CD4-positive, alpha-beta T cell (primary cell): ENCODE results near the gene MTUS2. TPM values are rescaled to one million over a fixed set of nuclear protein-coding genes. Genes with fewer than 3 reads are reported as not detected.

ENCODE experiments used
- ATAC-seq: fragments of 200-7000 bp; cut with Tn5 transposase; one replicate; pipeline ENCODE4 v1.10.0; 2022; ENCODE audit warnings: mild to moderate bottlenecking; ENCODE audit not compliant: poor library complexity
- CTCF ChIA-PET: fragments of 350-600 bp; sonication (Branson Sonifier 250); formaldehyde crosslinking; loops from one replicate; lab custom pipeline; 2021; ENCODE audit warnings: antibody characterized with exemption, inconsistent platforms; lab: Charles Lee
- POLR2A ChIA-PET: fragments of 350-600 bp; sonication (Branson Sonifier 250); formaldehyde crosslinking; loops from one replicate; lab custom pipeline; 2021; ENCODE audit warnings: antibody characterized with exemption, inconsistent platforms; lab: Charles Lee
- DNase-seq, 14 experiments: peaks; one replicate each; pipeline ENCODE4 v3.0.0-alpha.2; 2013 to 2020; ENCODE audit warnings: mixed read lengths in 2 of 14
- H3K27ac ChIP-seq, 2 donors: one replicate each; pipeline versions ENCODE4 v1.5.1 to v1.7.0; 2013; ENCODE audit warnings: low read length in 2 of 2, low read depth in 1 of 2, mild to moderate bottlenecking in 1 of 2
- H3K27me3 ChIP-seq, 2 experiments: 1 replicate in 1 of 2; 2 replicates in 1 of 2; pipeline versions ENCODE4 v1.6.1 to v1.7.0; 2013; ENCODE audit warnings: low read length in 2 of 2, control low read depth in 1 of 2, mild to moderate bottlenecking in 1 of 2, moderate library complexity in 1 of 2; ENCODE audit not compliant: insufficient read depth in 2 of 2, control insufficient read depth in 1 of 2
- H3K36me3 ChIP-seq: one replicate; pipeline ENCODE4 v1.6.1; 2013; ENCODE audit warnings: low read length, control low read depth; ENCODE audit not compliant: insufficient read depth
- H3K4me1 ChIP-seq: one replicate; pipeline ENCODE4 v1.6.1; 2013; ENCODE audit warnings: low read length, control low read depth; ENCODE audit not compliant: insufficient read depth
- H3K4me3 ChIP-seq: one replicate; pipeline ENCODE4 v1.5.1; 2013; ENCODE audit warnings: mild to moderate bottlenecking, low read length, moderate library complexity
- H3K9me3 ChIP-seq, 2 experiments: 1 replicate in 1 of 2; 2 replicates in 1 of 2; pipeline versions ENCODE4 v1.6.1 to v1.7.0; 2013; ENCODE audit warnings: low read length in 2 of 2, mild to moderate bottlenecking in 2 of 2, control low read depth in 1 of 2, moderate library complexity in 1 of 2; ENCODE audit not compliant: control insufficient read depth in 1 of 2, insufficient read depth in 1 of 2
- H3K27ac Mint-ChIP-seq: one replicate; pipeline ENCODE4 v1.8.0; 2020; ENCODE audit warnings: mixed read lengths
- H3K27me3 Mint-ChIP-seq: one replicate; pipeline ENCODE4 v1.8.0; 2021; ENCODE audit warnings: mixed read lengths
- H3K36me3 Mint-ChIP-seq: one replicate; pipeline ENCODE4 v1.8.0; 2021; ENCODE audit warnings: low read depth, mixed read lengths
- H3K4me1 Mint-ChIP-seq: one replicate; pipeline ENCODE4 v1.8.0; 2021; ENCODE audit warnings: low read depth, mixed read lengths
- H3K4me3 Mint-ChIP-seq: one replicate; pipeline ENCODE4 v1.8.0; 2020; ENCODE audit warnings: mild to moderate bottlenecking, mixed read lengths
- H3K9me3 Mint-ChIP-seq: one replicate; pipeline ENCODE4 v1.8.0; 2020; ENCODE audit warnings: mixed read lengths
- CTCF ChIP-seq: fragments of 200-600 bp; IDR thresholded peaks from one replicate; pipeline ENCODE4 v1.8.0; 2022; ENCODE audit warnings: antibody characterized with exemption, mild to moderate bottlenecking
- intact Hi-C, 2 experiments: fragments of 100-400 bp; cut with DNase I in 1 of 2; cut with micrococcal nuclease in 1 of 2; formaldehyde crosslinking; loops; one replicate each; pipeline versions ENCODE4 v1.15.1 to v1.9.0; 2023 to 2025; cut with DNase I, micrococcal nuclease
- total RNA-seq, 174 experiments: library from RNA in 2 of 174; stranded (reverse) in 2 of 174; gene quantifications; one replicate each; pipeline ENCODE4 v1.2.3 and lab custom pipeline; 2021 to 2026

The MTUS2 gene
- total RNA-seq, 2 experiments from 2014 or later, result 0.38 to 0.81 TPM

DNA sequence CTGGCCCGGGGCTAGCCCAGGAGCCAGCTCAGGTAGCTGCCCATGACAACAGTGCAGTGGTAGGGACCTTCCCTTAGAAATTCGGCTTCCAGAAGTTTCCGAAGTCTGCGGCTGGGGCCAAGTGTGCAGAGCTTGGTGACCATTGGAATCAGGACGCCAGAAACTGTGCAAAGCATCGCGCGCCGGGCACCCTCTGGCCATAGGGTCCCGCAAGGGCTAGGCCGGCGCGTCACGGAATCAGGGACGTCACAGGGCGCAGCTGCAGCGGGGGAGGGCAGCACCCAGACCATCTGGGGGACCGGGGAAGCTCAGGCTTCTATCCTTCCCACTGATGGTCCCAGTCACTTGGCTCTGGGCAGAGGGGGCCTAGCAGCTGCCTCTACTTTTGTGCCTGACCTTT lies 219.1 kb downstream of the MTUS2 start:
- Mint-ChIP-seq H3K4me3 (no peak overlapping the region), H3K36me3 (no peaks in the 10 kb centered on the region), H3K27me3 (no peaks in the 10 kb centered on the region), H3K9me3 (peaks cover under 1% of the 10 kb centered on the region), H3K27ac (no peak overlapping the region), H3K4me1 (no peaks in the 10 kb centered on the region)
- intact Hi-C loops, result no loop called here
- no peak for ATAC-seq
- no peak for DNase-seq
- Histone ChIP-seq H3K9me3 (peaks cover 0 to 8% of the 10 kb centered on the region in 2 experiments), H3K27ac (no peak overlapping the region), H3K36me3 (no peaks in the 10 kb centered on the region), H3K4me1 (no peaks in the 10 kb centered on the region), H3K4me3 (no peak overlapping the region), H3K27me3 (no peaks in the 10 kb centered on the region)
- ChIA-PET POLR2A (no interaction called here), CTCF (no interaction called here)
- no peak for TF ChIP-seq CTCF

GRCh38 chr13:29046588-29046987 lies 226.4 kb downstream of the MTUS2 start:
- Histone ChIP-seq H3K9me3 (peaks cover 8 to 12% of the 10 kb centered on the region in 2 experiments), H3K36me3 (no peaks in the 10 kb centered on the region), H3K4me3 (no peak overlapping the region), H3K27me3 (no peaks in the 10 kb centered on the region), H3K27ac (no peak overlapping the region), H3K4me1 (peaks cover 3% of the 10 kb centered on the region)
- CTCF ChIA-PET, result no interaction called here
- no peak for TF ChIP-seq CTCF
- DNase-seq, result no peak
- intact Hi-C loops, result no loop called here
- Mint-ChIP-seq H3K9me3 (peaks cover 7% of the 10 kb centered on the region), H3K36me3 (no peaks in the 10 kb centered on the region), H3K4me3 (no peak overlapping the region), H3K27me3 (no peaks in the 10 kb centered on the region), H3K27ac (no peak overlapping the region), H3K4me1 (no peaks in the 10 kb centered on the region)
- POLR2A ChIA-PET, result no interaction called here
- no peak for ATAC-seq

- Histone ChIP-seq H3K9me3 (peaks cover 8 to 12% of the 10 kb centered on the region in 2 experiments), H3K4me1 (peaks cover 3% of the 10 kb centered on the region), H3K36me3 (no peaks in the 10 kb centered on the region), H3K27ac (no peak overlapping the region), H3K4me3 (no peak overlapping the region), H3K27me3 (no peaks in the 10 kb centered on the region)
- Mint-ChIP-seq H3K27me3 (no peaks in the 10 kb centered on the region), H3K4me1 (no peaks in the 10 kb centered on the region), H3K27ac (no peak overlapping the region), H3K9me3 (peaks cover 5% of the 10 kb centered on the region), H3K36me3 (no peaks in the 10 kb centered on the region), H3K4me3 (no peak overlapping the region)
- ATAC-seq (no peak), DNase-seq (no peak)
- ChIA-PET CTCF (no interaction called here), POLR2A (no interaction called here)
- no peak for TF ChIP-seq CTCF
- intact Hi-C loops, result no loop called here
These were observed 229.4 kb downstream of the MTUS2 start for GRCh38 chr13:29049524-29049923.
